Airway epithelial cell (primary cell): ENCODE data around the gene GUCY2F. TPM values are rescaled to one million over a fixed set of nuclear protein-coding genes. Genes with fewer than 3 reads are reported as not detected.

Experiments
- total RNA-seq: library from RNA; depleted of rRNA; stranded (reverse); fragments of >200 nt; gene quantifications from 2 replicates; pipeline ENCODE4 v1.2.3, GENCODE V29; 2015

The GUCY2F gene
- not detected in 2 replicates for total RNA-seq

DNA sequence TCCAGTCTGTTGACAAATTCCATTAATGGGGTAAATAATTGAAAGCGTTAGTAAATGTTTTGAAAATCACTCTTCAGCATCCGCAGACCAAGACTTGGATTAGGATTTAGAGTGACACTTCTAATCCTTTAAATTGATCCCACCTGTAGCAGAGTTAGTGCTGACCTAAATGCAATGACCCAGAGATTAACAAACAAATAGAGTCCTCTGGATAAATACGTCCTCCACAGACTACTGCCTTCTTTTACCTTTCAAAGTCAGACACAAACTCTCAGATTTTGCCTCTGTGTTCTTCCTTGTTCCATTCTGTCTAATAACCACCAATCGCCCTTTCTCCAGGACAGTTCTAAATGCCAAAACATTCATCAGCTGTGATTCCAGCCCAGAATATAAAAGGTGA is at the start of gene GUCY2F:
GUCY2F (minus strand) TSS at position 101 of the 400 bp plus-strand sequence. CDS start 6,150 bp downstream, outside the sequence.

Other genes with a start within 250 kb of the GUCY2F start
- 8.1 and 10.0 TPM in 2 replicates for gene NXT2, start 54.8 kb upstream of the GUCY2F start, total RNA-seq
- gene KCNE5, start 143.1 kb upstream of the GUCY2F start, total RNA-seq: 0.07 and 0.09 TPM in 2 replicates